ENCODE measurements around the gene ANK2.
"Not testable (repeated sequence)": the region's sequence is repeated elsewhere in the genome, so short reads cannot be mapped to it uniquely, and the experiment has no call there.

The ANK2 gene

DNA sequence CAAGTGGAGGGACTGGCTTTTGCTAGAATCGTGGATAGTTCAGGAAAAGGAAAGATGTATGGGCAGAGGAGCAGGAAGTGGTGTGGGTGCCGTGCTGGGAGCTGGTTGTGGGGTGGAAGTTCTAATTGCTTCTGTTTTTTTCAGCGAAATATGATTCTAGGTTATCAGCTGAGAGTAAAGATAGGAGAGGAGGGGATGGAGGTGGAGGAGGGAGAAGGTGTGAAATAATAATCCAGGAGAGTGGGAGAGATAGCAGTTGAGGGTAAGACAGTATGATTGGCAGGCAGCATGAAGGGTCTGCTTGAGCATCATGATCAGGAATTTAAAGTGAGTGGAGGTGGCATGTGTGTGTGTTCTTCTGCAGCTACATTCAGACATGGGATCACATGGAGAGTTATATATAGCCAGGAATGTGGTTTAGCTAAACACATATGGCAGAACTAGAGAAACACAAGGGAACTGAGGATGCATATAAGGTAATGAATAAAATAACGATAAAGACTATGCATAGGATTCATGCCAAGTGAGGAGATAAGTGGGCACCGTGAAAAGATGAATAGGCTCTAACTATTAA lies 133.7 kb downstream of the ANK2 start:
- H2AFZ ChIP-seq (ENCODE audit: low read depth, low read length, severe bottlenecking), result no peak overlapping the region
- H3K36me3 ChIP-seq (ENCODE audit: low read length), result no peaks in the 10 kb centered on the region
- no peak overlapping the region for H3K4me2 ChIP-seq (ENCODE audit: low read depth, low read length, poor library complexity, severe bottlenecking)
- H3K9me2 ChIP-seq (replicated peaks; ENCODE audit: insufficient read depth, low read length), result no peaks in the 10 kb centered on the region
- no peaks in the 10 kb centered on the region for H4K20me1 ChIP-seq (ENCODE audit: low read depth, low read length)
- H3K9me3 ChIP-seq (ENCODE audit: insufficient read depth, low read length), result no peaks in the 10 kb centered on the region
- TF ChIP-seq, protein P1, sequence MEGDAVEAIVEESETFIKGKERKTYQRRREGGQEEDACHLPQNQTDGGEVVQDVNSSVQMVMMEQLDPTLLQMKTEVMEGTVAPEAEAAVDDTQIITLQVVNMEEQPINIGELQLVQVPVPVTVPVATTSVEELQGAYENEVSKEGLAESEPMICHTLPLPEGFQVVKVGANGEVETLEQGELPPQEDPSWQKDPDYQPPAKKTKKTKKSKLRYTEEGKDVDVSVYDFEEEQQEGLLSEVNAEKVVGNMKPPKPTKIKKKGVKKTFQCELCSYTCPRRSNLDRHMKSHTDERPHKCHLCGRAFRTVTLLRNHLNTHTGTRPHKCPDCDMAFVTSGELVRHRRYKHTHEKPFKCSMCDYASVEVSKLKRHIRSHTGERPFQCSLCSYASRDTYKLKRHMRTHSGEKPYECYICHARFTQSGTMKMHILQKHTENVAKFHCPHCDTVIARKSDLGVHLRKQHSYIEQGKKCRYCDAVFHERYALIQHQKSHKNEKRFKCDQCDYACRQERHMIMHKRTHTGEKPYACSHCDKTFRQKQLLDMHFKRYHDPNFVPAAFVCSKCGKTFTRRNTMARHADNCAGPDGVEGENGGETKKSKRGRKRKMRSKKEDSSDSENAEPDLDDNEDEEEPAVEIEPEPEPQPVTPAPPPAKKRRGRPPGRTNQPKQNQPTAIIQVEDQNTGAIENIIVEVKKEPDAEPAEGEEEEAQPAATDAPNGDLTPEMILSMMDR (IDR thresholded peaks at IDR 0.05; ENCODE audit: insufficient read depth, low read length, poor library complexity, severe bottlenecking), result no peak
- no peak for TF ChIP-seq EZH2phosphoT487 (conservative IDR thresholded peaks at IDR 0.05; ENCODE audit: low read length)
- H3F3A ChIP-seq (ENCODE audit: insufficient read depth), result no peaks in the 10 kb centered on the region
- no peaks in the 10 kb centered on the region for H3K27me3 ChIP-seq (ENCODE audit: low read length)
- H3K79me2 ChIP-seq (ENCODE audit: insufficient read depth, low read length), result no peaks in the 10 kb centered on the region
- H3K27ac ChIP-seq (ENCODE audit: low read depth, low read length), result no peak overlapping the region
- no peak overlapping the region for H3K4me3 ChIP-seq (ENCODE audit: insufficient read depth, low read length, poor library complexity, severe bottlenecking)
- H3K9ac ChIP-seq (ENCODE audit: low read length), result no peak overlapping the region

DNA sequence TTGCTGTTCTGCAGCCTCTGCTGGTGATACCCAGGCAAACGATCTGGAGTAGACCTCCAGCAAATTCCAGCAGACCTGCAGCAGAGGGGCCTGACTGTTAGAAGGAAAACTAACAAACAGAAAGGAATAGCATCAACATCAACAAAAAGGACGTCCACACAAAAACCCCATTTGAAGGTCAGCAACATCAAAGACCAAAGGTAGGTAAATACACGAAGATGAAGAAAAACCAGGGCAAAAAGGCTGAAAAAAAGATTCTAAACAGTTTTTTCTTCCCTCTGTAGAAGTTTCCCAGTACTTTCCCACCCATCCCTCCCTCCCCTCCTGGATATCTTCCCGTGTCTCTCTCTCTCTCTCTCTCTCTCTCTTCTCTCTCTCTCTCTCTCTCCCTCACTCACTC lies 136.8 kb downstream of the ANK2 start:
- H3K27me3 ChIP-seq (ENCODE audit: low read length); H3K9me3 ChIP-seq (ENCODE audit: insufficient read depth, low read length); H2AFZ ChIP-seq (ENCODE audit: low read depth, low read length, severe bottlenecking); H4K20me1 ChIP-seq (ENCODE audit: low read depth, low read length); H3K9ac ChIP-seq (ENCODE audit: low read length); H3K27ac ChIP-seq (ENCODE audit: low read depth, low read length); H3F3A ChIP-seq (ENCODE audit: insufficient read depth); H3K4me3 ChIP-seq (ENCODE audit: insufficient read depth, low read length, poor library complexity, severe bottlenecking); H3K36me3 ChIP-seq (ENCODE audit: low read length); H3K79me2 ChIP-seq (ENCODE audit: insufficient read depth, low read length); H3K9me2 ChIP-seq (replicated peaks; ENCODE audit: insufficient read depth, low read length); H3K4me2 ChIP-seq (ENCODE audit: low read depth, low read length, poor library complexity, severe bottlenecking): not testable (repeated sequence)

DNA sequence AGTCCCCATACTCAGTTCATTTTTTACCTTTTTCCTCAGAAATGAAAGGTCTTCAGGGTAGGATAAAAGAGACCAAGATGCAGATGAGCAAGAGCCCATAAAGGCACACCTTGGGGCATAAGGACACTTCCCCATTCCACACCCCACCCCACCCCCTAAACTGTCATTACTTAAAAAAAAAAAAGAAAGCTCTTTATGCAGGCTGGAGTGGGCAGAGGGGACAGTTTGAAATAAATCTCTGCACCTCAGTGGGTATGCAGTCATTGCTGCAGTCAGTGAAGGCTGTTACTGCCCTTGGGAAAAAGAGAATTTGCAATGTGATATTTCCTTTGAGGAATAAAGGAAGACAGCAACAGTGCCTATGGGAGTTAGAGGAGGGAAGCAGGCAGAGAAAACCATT lies 137.5 kb downstream of the ANK2 start:
- H3K79me2 ChIP-seq (ENCODE audit: insufficient read depth, low read length), result no peaks in the 10 kb centered on the region
- H3K4me2 ChIP-seq (ENCODE audit: low read depth, low read length, poor library complexity, severe bottlenecking), result no peak overlapping the region
- TF ChIP-seq, protein P1 (IDR thresholded peaks at IDR 0.05; ENCODE audit: insufficient read depth, low read length, poor library complexity, severe bottlenecking), result no peak
- TF ChIP-seq EZH2phosphoT487 (conservative IDR thresholded peaks at IDR 0.05; ENCODE audit: low read length), result no peak
- no peaks in the 10 kb centered on the region for H3K9me2 ChIP-seq (replicated peaks; ENCODE audit: insufficient read depth, low read length)
- H2AFZ ChIP-seq (ENCODE audit: low read depth, low read length, severe bottlenecking), result no peak overlapping the region
- H3K36me3 ChIP-seq (ENCODE audit: low read length), result no peaks in the 10 kb centered on the region
- no peak overlapping the region for H3K4me3 ChIP-seq (ENCODE audit: insufficient read depth, low read length, poor library complexity, severe bottlenecking)
- no peaks in the 10 kb centered on the region for H3K27me3 ChIP-seq (ENCODE audit: low read length)
- no peak overlapping the region for H3K9ac ChIP-seq (ENCODE audit: low read length)
- H3K27ac ChIP-seq (ENCODE audit: low read depth, low read length), result no peak overlapping the region
- H3F3A ChIP-seq (ENCODE audit: insufficient read depth), result no peaks in the 10 kb centered on the region
- no peaks in the 10 kb centered on the region for H3K9me3 ChIP-seq (ENCODE audit: insufficient read depth, low read length)
- H4K20me1 ChIP-seq (ENCODE audit: low read depth, low read length), result no peaks in the 10 kb centered on the region

DNA sequence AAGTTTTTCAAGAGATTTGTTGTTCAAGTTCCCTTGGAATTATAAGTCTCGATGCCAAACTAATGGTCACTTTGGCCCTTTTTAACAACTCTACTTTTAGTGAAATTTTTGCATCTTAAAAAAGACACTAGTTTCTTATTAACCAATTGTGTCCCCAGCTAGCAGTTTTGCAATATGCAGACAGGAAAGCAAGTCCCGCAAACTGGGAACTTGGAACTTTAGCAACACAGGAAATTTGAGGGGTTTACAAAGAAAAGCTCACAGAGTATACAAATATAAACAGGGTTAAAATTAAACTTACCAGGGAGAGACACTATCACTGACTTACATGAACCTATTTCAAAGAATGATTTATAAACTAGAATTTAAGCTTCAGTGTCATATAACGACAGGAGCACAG lies 137.9 kb downstream of the ANK2 start:
- H3K9ac ChIP-seq (ENCODE audit: low read length), result no peak overlapping the region

More for the DNA sequence above, 137.9 kb downstream of the ANK2 start:
- TF ChIP-seq EZH2phosphoT487 (conservative IDR thresholded peaks at IDR 0.05; ENCODE audit: low read length), result no peak
- TF ChIP-seq, protein P1 (IDR thresholded peaks at IDR 0.05; ENCODE audit: insufficient read depth, low read length, poor library complexity, severe bottlenecking), result no peak
- Histone ChIP-seq H3F3A (ENCODE audit: insufficient read depth) (no peaks in the 10 kb centered on the region), H3K9me2 (replicated peaks; ENCODE audit: insufficient read depth, low read length) (no peaks in the 10 kb centered on the region), H3K27ac (ENCODE audit: low read depth, low read length) (no peak overlapping the region), H3K4me2 (ENCODE audit: low read depth, low read length, poor library complexity, severe bottlenecking) (no peak overlapping the region), H4K20me1 (ENCODE audit: low read depth, low read length) (no peaks in the 10 kb centered on the region), H3K79me2 (ENCODE audit: insufficient read depth, low read length) (no peaks in the 10 kb centered on the region), H3K9me3 (ENCODE audit: insufficient read depth, low read length) (no peaks in the 10 kb centered on the region), H2AFZ (ENCODE audit: low read depth, low read length, severe bottlenecking) (no peak overlapping the region), H3K4me3 (ENCODE audit: insufficient read depth, low read length, poor library complexity, severe bottlenecking) (no peak overlapping the region), H3K27me3 (ENCODE audit: low read length) (no peaks in the 10 kb centered on the region), H3K36me3 (ENCODE audit: low read length) (no peaks in the 10 kb centered on the region)

Data from SU-DHL-6 (cell line).